ENCODE data around the gene PRKCA.

Gene PRKCA

GRCh38 chr17:66636111-66636510 is 333.7 kb downstream of the PRKCA start:
- Histone ChIP-seq H3K36me3 (ENCODE audit: insufficient read depth, low read length) (no peaks in the 10 kb centered on the region), H3K79me2 (ENCODE audit: insufficient read depth, low read length) (no peaks in the 10 kb centered on the region), H3K9ac (ENCODE audit: low read depth, low read length, poor library complexity, severe bottlenecking) (no peak overlapping the region), H3F3A (ENCODE audit: low read depth) (no peaks in the 10 kb centered on the region), H4K20me1 (ENCODE audit: insufficient read depth, low read length, poor library complexity, severe bottlenecking) (no peaks in the 10 kb centered on the region), H3K9me3 (ENCODE audit: insufficient read depth, low read depth, low read length) (no peaks in the 10 kb centered on the region), H2AFZ (ENCODE audit: low read length) (no peak overlapping the region), H3K9me2 (replicated peaks; ENCODE audit: low read depth, low read length) (no peaks in the 10 kb centered on the region), H3K27me3 (ENCODE audit: insufficient read depth, low read length, poor library complexity, severe bottlenecking) (no peaks in the 10 kb centered on the region), H3K4me2 (ENCODE audit: low read depth, low read length, poor library complexity, severe bottlenecking) (no peak overlapping the region), H3K4me3 (ENCODE audit: low read length, poor library complexity, severe bottlenecking) (no peak overlapping the region), H3K4me1 (ENCODE audit: insufficient read depth, low read length, poor library complexity, severe bottlenecking) (no peaks in the 10 kb centered on the region)
- no peak for TF ChIP-seq CTCF (conservative IDR thresholded peaks at IDR 0.05; ENCODE audit: low read length)
- TF ChIP-seq EZH2phosphoT487 (IDR thresholded peaks at IDR 0.05; ENCODE audit: borderline replicate concordance), result no peak

GRCh38 chr17:66637491-66637890 is 335.1 kb downstream of the PRKCA start:
- no peaks in the 10 kb centered on the region for H3K9me2 ChIP-seq (replicated peaks; ENCODE audit: low read depth, low read length)
- no peak overlapping the region for H3K9ac ChIP-seq (ENCODE audit: low read depth, low read length, poor library complexity, severe bottlenecking)
- no peaks in the 10 kb centered on the region for H3K27me3 ChIP-seq (ENCODE audit: insufficient read depth, low read length, poor library complexity, severe bottlenecking)
- H3F3A ChIP-seq (ENCODE audit: low read depth), result no peaks in the 10 kb centered on the region
- no peak overlapping the region for H3K4me3 ChIP-seq (ENCODE audit: low read length, poor library complexity, severe bottlenecking)
- no peaks in the 10 kb centered on the region for H3K79me2 ChIP-seq (ENCODE audit: insufficient read depth, low read length)
- no peak for TF ChIP-seq CTCF (conservative IDR thresholded peaks at IDR 0.05; ENCODE audit: low read length)
- TF ChIP-seq EZH2phosphoT487 (IDR thresholded peaks at IDR 0.05; ENCODE audit: borderline replicate concordance), result no peak
- H3K4me2 ChIP-seq (ENCODE audit: low read depth, low read length, poor library complexity, severe bottlenecking), result no peak overlapping the region
- no peaks in the 10 kb centered on the region for H4K20me1 ChIP-seq (ENCODE audit: insufficient read depth, low read length, poor library complexity, severe bottlenecking)
- H3K4me1 ChIP-seq (ENCODE audit: insufficient read depth, low read length, poor library complexity, severe bottlenecking), result no peaks in the 10 kb centered on the region
- H2AFZ ChIP-seq (ENCODE audit: low read length), result no peak overlapping the region
- H3K9me3 ChIP-seq (ENCODE audit: insufficient read depth, low read depth, low read length), result no peaks in the 10 kb centered on the region
- no peaks in the 10 kb centered on the region for H3K36me3 ChIP-seq (ENCODE audit: insufficient read depth, low read length)

- no peaks in the 10 kb centered on the region for H4K20me1 ChIP-seq (ENCODE audit: insufficient read depth, low read length, poor library complexity, severe bottlenecking)
- no peak overlapping the region for H3K9ac ChIP-seq (ENCODE audit: low read depth, low read length, poor library complexity, severe bottlenecking)
- no peak for TF ChIP-seq CTCF (conservative IDR thresholded peaks at IDR 0.05; ENCODE audit: low read length)
- TF ChIP-seq EZH2phosphoT487 (IDR thresholded peaks at IDR 0.05; ENCODE audit: borderline replicate concordance), result no peak
Observed at GRCh38 chr17:66638707-66639479, 336.5 kb downstream of the PRKCA start.

More at GRCh38 chr17:66638707-66639479, 336.5 kb downstream of the PRKCA start:
- Histone ChIP-seq H3K36me3 (ENCODE audit: insufficient read depth, low read length) (no peaks in the 10 kb centered on the region), H3K4me2 (ENCODE audit: low read depth, low read length, poor library complexity, severe bottlenecking) (no peak overlapping the region), H3K9me3 (ENCODE audit: insufficient read depth, low read depth, low read length) (no peaks in the 10 kb centered on the region), H3K27me3 (ENCODE audit: insufficient read depth, low read length, poor library complexity, severe bottlenecking) (no peaks in the 10 kb centered on the region), H3K9me2 (replicated peaks; ENCODE audit: low read depth, low read length) (no peaks in the 10 kb centered on the region), H3K4me1 (ENCODE audit: insufficient read depth, low read length, poor library complexity, severe bottlenecking) (no peaks in the 10 kb centered on the region), H3K79me2 (ENCODE audit: insufficient read depth, low read length) (no peaks in the 10 kb centered on the region), H2AFZ (ENCODE audit: low read length) (no peak overlapping the region), H3F3A (ENCODE audit: low read depth) (no peaks in the 10 kb centered on the region), H3K4me3 (ENCODE audit: low read length, poor library complexity, severe bottlenecking) (no peak overlapping the region)
